Uterus (tissue), 4 donors: ENCODE measurements around the gene BRINP2. TPM values are rescaled to one million over a fixed set of nuclear protein-coding genes. Genes with fewer than 3 reads are reported as not detected.

Experiments
- DNase-seq, 2 donors: peaks; one replicate each; pipeline ENCODE4 v3.0.0-alpha.2; 2019 to 2020
- H3K27ac ChIP-seq, 2 donors: fragments of 200-600 bp; sonication (generic); 1 replicate in 1 of 2; 2 replicates in 1 of 2; pipeline ENCODE4 v1.5.1; 2016 to 2018
- H3K27me3 ChIP-seq, 2 donors: fragments of 200-600 bp; sonication (generic); one replicate each; pipeline ENCODE4 v1.5.1; 2018 to 2019; ENCODE audit warnings: control low read depth in 1 of 2
- H3K36me3 ChIP-seq, 2 donors: fragments of 200-600 bp; sonication (generic); one replicate each; pipeline ENCODE4 v1.5.1; 2019; ENCODE audit warnings: control low read depth in 1 of 2
- H3K4me1 ChIP-seq, 2 donors: fragments of 200-600 bp; sonication (generic); one replicate each; pipeline ENCODE4 v1.5.1; 2018 to 2019; ENCODE audit warnings: control low read depth in 1 of 2
- H3K4me3 ChIP-seq, 2 donors: fragments of 200-600 bp; sonication (generic); 1 replicate in 1 of 2; 2 replicates in 1 of 2; pipeline ENCODE4 v1.5.1; 2018 to 2019; ENCODE audit warnings: mild to moderate bottlenecking in 1 of 2
- H3K9me3 ChIP-seq, 2 donors: fragments of 200-600 bp; sonication (generic); one replicate each; pipeline ENCODE4 v1.5.1; 2019; ENCODE audit warnings: control low read depth in 1 of 2
- POLR2A ChIP-seq, 2 donors: fragments of 450-650 bp; IDR thresholded peaks; one replicate each; pipeline ENCODE4 v1.6.1; 2016; ENCODE audit warnings: antibody characterized with exemption in 2 of 2, mild to moderate bottlenecking in 1 of 2, moderate library complexity in 1 of 2
- intact Hi-C: fragments of 100-400 bp; cut with DNase I; formaldehyde crosslinking; loops from one replicate; pipeline ENCODE4 v1.15.1; 2023; ENCODE audit warnings: low total_unique reads
- total RNA-seq, 4 donors: library from RNA; depleted of rRNA in 3 of 4; stranded (reverse); fragments of >200 nt in 3 of 4; gene quantifications; one replicate each; pipeline versions ENCODE4 v1.1.0 to v1.2.4, GENCODE V29; 2014 to 2023
- TF ChIP-seq, protein P1 (sequence below), 4 experiments: fragments of 200-600 bp in 2 of 4; fragments of 450-650 bp in 2 of 4; sonication (generic) in 2 of 4; IDR thresholded peaks; one replicate each; pipeline ENCODE4 v1.5.1; 2016 to 2019; ENCODE audit warnings: antibody characterized with exemption in 4 of 4, mild to moderate bottlenecking in 2 of 4, moderate library complexity in 1 of 4
- donor health status: DM: yes; HTN: yes; CAD: no.

BRINP2 gene
- total RNA-seq, 4 donors from 2014 or later: 0.18 to 5.7 TPM; not detected in 2

- Histone ChIP-seq H3K9me3 (no peaks in the 10 kb centered on the region), H3K27me3 (no peaks in the 10 kb centered on the region), H3K36me3 (no peaks in the 10 kb centered on the region), H3K4me3 (no peak overlapping the region), H3K4me1 (no peaks in the 10 kb centered on the region), H3K27ac (no peak overlapping the region)
- intact Hi-C loops: no loop called here
- no peak for DNase-seq
- TF ChIP-seq, protein P1, sequence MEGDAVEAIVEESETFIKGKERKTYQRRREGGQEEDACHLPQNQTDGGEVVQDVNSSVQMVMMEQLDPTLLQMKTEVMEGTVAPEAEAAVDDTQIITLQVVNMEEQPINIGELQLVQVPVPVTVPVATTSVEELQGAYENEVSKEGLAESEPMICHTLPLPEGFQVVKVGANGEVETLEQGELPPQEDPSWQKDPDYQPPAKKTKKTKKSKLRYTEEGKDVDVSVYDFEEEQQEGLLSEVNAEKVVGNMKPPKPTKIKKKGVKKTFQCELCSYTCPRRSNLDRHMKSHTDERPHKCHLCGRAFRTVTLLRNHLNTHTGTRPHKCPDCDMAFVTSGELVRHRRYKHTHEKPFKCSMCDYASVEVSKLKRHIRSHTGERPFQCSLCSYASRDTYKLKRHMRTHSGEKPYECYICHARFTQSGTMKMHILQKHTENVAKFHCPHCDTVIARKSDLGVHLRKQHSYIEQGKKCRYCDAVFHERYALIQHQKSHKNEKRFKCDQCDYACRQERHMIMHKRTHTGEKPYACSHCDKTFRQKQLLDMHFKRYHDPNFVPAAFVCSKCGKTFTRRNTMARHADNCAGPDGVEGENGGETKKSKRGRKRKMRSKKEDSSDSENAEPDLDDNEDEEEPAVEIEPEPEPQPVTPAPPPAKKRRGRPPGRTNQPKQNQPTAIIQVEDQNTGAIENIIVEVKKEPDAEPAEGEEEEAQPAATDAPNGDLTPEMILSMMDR (IDR thresholded peaks at IDR 0.05): no peak
- no peak for TF ChIP-seq POLR2A (IDR thresholded peaks at IDR 0.05)
Observed at GRCh38 chr1:177248258-177248657, 77.5 kb downstream of the BRINP2 start.

GRCh38 chr1:177249231-177249630 is 78.5 kb downstream of the BRINP2 start:
- no peaks in the 10 kb centered on the region for H3K4me1 ChIP-seq
- no peak overlapping the region for H3K27ac ChIP-seq
- H3K4me3 ChIP-seq: no peak overlapping the region
- H3K27me3 ChIP-seq: no peaks in the 10 kb centered on the region
- no peaks in the 10 kb centered on the region for H3K9me3 ChIP-seq
- intact Hi-C loops: no loop called here
- no peaks in the 10 kb centered on the region for H3K36me3 ChIP-seq
- no peak for TF ChIP-seq POLR2A (IDR thresholded peaks at IDR 0.05)
- TF ChIP-seq, protein P1 (IDR thresholded peaks at IDR 0.05): no peak
- no peak for DNase-seq

DNA sequence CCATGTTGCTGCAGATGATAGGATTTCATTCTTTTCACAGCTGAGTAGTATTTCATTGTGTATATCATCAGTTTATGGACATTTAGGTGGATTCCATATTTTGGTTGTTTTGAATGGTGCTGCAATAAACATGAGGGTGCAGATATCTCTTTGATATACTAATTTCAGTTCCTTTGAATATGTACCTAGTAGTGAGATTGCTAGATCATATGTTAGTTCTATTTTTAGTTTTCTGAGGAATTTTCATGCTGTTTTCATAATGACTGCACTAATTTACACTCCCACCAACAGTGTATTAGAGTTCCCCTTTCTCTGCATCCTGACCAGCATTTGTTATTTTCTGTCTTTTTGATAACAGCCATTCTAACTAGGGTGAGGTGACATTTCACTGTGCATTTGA is 82.1 kb downstream of the BRINP2 start:
- Histone ChIP-seq H3K36me3 (no peaks in the 10 kb centered on the region), H3K4me1 (peaks cover 0 to 5% of the 10 kb centered on the region in 2 donors), H3K9me3 (no peaks in the 10 kb centered on the region), H3K27ac (no peak overlapping the region), H3K27me3 (no peaks in the 10 kb centered on the region), H3K4me3 (no peak overlapping the region)
- no peak for DNase-seq
- TF ChIP-seq, protein P1 (IDR thresholded peaks at IDR 0.05): no peak
- TF ChIP-seq POLR2A (IDR thresholded peaks at IDR 0.05): no peak
- intact Hi-C loops: no loop called here

- no peak overlapping the region for H3K27ac ChIP-seq
- intact Hi-C loops: no loop called here
- H3K9me3 ChIP-seq: no peaks in the 10 kb centered on the region
- H3K4me3 ChIP-seq: no peak overlapping the region
- H3K36me3 ChIP-seq: no peaks in the 10 kb centered on the region
- H3K4me1 ChIP-seq: peaks cover 0 to 5% of the 10 kb centered on the region in 2 donors
- H3K27me3 ChIP-seq: no peaks in the 10 kb centered on the region
- TF ChIP-seq, protein P1 (IDR thresholded peaks at IDR 0.05): no peak
- TF ChIP-seq POLR2A (IDR thresholded peaks at IDR 0.05): no peak
- no peak for DNase-seq
Observed at GRCh38 chr1:177255411-177255810, 84.7 kb downstream of the BRINP2 start.

DNA sequence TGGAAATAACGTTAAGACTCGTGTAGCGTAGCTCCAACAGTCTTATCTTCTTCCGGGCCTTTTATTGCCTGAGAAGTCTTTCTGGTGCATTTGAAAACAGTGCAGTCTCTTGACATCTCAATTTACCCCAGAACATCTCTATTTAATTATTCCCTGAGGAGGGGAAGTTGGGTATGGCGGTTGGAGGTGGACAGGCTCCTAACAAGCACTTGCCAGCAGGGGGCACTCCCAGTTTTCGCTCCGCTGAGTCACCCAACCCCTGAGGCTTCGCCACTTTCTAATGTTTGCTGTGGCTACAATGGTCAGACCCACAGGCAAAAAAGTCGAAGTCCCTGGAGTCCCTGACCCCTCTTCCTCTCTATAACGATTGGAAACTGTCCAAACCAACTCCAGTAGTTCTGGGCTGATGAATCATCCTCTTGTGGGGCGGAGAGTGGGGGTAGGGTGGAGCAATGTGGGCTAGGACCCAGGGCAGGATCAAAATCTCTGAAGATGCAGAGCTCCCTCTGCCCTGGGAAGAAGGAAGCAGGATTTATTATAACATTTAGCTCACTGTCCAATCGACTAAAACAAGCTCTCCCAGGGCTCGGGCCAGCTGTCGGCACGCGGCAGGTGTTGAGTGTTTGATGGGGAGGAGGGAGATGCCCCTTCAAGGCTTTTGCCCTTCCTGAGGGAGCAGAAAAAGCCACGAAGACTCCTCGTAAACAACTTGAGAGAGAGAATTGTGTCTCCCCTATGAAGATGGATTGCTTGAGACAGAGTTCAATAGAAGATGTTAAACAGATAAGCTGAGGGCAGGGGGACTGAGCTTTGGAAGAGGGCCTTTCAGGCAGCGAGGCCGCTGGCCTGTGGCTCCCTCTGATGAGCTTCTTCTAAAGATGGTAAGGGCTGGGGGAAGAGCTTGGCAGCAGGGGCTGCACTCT is 85.7 kb downstream of the BRINP2 start:
- no peak overlapping the region for H3K4me3 ChIP-seq

More for the DNA sequence above, 85.7 kb downstream of the BRINP2 start:
- no peak overlapping the region for H3K27ac ChIP-seq
- no peak for TF ChIP-seq POLR2A (IDR thresholded peaks at IDR 0.05)
- TF ChIP-seq, protein P1 (IDR thresholded peaks at IDR 0.05): peak; percentile 25 to 46 (median 32)
- DNase-seq: peak; percentile 33 to 44
- H3K27me3 ChIP-seq: no peaks in the 10 kb centered on the region
- H3K36me3 ChIP-seq: no peaks in the 10 kb centered on the region
- intact Hi-C loops: no loop called here
- H3K9me3 ChIP-seq: no peaks in the 10 kb centered on the region
- H3K4me1 ChIP-seq: peaks cover 0 to 5% of the 10 kb centered on the region in 2 donors
